HG03108 (cell line): ENCODE data around the gene GRIK5.
A peak's percentile ranks its signal among the peaks of the same experiment; 100 is the strongest.

Source experiments
- ATAC-seq: cut with Tn5 transposase; IDR thresholded peaks from one replicate; pipeline ENCODE4 v1.9.1; 2021; ENCODE audit warnings: moderate library complexity; ENCODE audit not compliant: unreplicated experiment

Gene GRIK5

GRCh38 chr19:42076380-42076944 is 6.5 kb upstream of the GRIK5 start:
- no peak for ATAC-seq

DNA sequence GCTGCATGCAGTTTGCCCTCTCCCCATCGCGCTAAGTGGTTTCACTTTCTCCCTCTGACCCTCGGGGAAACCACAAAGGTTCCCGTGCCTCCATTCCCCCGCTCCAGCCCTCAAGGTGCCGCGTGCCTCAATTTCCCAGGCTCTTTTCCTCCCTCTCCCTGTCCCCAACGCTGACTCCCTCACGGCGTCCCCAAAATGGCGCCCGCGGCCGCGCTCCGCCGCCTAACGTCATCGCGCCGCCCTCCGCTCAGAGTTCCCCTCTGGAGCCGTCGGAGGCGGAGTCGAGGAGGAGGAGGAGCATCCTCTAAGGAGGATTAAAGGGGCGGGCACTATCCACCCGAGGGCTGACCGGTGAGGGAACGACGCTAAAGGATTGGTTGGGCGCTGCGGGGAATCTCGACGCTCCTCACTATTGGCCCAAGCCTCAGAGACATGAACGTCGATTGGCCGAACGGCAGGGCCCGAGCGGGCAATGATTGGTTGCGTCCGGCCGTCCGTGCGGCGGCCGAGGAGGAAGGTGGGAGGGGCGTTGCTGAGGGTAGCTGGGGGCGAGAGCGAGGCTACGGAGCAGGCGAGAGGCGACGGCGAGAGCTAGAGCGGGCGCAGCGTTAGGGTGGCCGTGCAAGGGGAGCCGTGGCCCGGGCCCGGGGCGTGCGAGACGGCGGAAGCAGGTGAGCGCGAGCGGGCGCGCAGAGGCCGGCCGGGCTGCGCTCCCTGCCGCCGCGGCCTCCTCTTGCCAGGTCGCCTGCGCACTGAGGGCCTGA is 5.8 kb upstream of the GRIK5 start, which contains the start of gene ZNF574:
Gene ZNF574 (plus strand): TSS at position 551 of the 764 bp plus-strand sequence. CDS start 2,441 bp downstream, outside the sequence.
- peak; percentile 94 for ATAC-seq

DNA sequence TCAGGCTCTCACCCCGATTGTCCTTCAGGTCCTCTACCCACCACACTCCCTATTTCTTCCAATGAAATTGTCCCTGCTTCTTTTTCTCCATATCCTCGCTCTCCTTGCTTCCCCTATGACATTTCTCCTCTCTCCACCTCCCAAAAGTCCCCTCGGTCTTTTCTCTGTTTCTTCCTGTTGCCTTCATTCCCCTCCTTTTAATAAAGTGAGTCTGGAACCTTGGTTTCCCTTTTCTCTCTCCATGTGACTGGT is 5.3 kb upstream of the GRIK5 start:
- ATAC-seq: no peak

DNA sequence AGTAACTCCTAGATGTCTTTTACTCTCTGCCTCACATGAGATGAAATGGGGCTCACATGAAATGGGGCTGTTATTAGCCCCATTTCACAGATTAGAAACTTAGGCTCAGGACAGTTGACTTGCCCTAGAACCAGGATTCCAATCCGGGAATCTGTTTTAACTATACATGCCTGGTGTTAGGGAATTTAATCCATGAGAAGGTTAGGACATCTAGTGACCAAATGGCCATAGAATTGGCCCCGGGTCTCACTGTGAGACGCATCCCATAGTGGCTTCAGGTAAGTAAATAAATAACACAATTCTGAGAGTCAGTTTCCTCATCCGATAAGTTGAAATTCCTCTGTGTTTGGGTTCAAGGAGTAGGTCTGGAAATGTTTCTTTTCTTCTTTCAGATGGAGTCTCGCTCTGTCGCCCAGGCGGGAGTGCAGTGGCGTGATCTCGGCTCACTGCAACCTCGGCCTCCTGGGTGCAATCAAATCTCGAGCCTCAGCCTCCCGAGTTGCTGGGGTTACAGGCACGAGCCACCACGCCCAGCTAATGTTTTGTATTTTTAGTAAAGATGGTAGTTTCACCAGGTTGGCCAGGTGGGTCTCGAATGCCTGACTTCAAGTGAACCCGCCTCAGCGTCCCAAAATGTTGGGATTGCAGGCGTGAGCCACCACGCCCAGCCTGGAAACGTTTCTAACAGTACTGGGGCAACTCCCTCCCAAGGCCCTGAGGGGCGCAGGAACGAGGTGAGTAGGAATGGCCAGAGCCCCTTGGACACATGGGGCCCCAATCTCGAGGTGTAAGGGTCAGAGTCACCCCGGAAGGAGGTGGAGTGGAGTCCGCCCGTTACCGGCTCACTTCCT is 4.7 kb upstream of the GRIK5 start:
- no peak for ATAC-seq

DNA sequence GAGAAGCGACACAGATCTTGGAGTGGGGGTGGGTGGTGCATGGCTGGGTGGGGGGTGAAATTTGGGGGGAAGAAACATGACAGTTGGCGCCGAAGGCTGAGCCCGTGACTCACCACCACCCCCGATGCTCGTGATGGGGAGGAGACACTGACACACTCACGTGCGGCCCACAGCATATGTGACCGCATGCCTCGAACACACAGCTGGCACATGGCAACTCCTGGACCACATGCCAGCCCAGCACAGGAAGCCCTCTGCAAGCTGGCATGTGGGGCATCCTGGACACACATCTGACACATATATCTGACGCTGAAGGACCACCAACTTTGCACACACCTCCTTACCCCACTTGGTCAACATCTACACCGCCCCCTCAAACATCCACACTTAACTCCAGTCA is 1.2 kb upstream of the GRIK5 start:
- ATAC-seq: no peak

DNA sequence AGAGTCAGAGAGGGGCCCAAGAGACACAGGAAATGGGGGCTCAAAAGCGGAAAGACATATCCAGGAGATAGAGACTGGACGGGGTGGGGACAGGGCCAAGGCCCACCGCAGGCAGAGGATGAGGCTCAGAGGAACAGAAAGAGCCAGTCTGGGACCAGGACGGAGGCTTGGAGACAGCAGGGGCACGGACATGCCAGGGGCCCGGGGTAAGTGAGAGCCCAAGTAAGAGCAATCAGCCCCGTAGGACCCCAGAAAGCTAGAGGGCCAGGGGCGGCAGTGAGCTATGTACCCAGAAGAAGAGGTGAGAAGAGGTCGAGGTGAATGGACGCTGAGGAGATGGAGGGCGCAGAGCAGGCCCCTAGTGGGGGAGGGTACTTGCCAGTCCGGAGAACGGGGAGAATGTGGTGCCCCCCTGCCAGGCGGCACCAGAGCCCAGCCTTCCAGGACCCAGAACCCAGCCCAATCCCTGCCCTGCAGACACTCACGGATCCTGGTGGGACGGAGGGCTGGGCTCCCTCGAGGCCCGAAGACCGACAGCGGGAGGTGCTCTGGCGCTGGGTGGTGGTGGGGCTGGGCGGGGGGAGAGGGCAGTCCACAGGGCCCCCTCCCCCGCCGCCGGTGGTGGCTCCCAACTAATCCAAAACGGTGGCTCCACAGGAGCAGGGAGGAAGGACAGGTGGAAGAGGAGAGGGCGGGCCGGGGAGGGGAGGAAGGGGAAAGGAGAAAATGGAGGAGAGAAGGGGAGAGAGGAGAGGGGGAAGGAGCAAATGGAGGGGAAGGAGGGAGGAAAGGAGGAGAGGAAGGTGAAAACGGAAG is 1.0 kb downstream of the GRIK5 start:
- ATAC-seq: no peak

GRCh38 chr19:42068361-42068755 is 1.6 kb downstream of the GRIK5 start:
- no peak for ATAC-seq

- ATAC-seq: no peak
These were observed 2.6 kb downstream of the GRIK5 start for GRCh38 chr19:42067315-42067888.

- ATAC-seq: no peak
These were observed 3.8 kb downstream of the GRIK5 start for GRCh38 chr19:42066075-42066754.

- ATAC-seq: no peak
These were observed 4.5 kb downstream of the GRIK5 start for GRCh38 chr19:42065511-42065910.

DNA sequence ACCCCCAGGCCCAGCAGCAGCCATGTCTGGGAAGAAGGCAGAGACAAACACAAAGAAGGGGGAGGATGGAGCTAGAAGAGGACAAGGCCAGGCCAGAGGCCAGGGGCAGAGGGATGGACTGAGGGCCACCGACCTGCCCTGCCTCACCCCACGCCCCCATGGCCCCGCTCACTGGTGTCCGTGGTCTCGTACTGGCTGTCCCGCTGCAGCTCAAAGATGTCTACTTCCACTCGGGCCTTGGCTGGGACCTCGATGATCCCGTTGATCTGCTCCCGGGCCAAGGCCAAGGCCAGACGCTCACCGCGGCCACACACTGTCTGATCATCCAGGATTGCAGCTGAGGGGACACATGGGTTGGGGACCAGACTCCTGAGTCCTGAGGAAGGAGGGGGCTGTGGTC is 5.0 kb downstream of the GRIK5 start:
- no peak for ATAC-seq

- no peak for ATAC-seq
These were observed 5.6 kb downstream of the GRIK5 start for GRCh38 chr19:42064432-42064831.

DNA sequence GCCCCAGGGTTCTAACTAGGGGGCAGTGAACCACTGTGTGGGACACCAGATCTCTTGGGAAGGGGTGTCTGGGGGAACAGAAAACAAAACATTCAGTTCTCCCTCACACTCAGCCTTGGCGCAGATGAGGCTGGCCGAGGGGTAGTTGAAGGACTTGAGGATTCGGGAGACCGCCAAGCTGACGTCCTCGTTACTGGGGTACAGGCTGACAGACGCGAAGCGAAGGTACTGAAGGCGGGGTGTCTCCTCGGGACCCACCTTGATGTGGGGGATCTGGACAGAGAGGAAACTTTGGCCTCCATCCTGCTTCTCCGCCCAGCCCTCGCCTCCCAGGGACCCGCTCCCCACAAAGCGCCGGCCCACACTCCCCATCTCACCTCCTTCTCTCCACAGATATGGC is 7.6 kb downstream of the GRIK5 start:
- ATAC-seq: no peak

- no peak for ATAC-seq
These were observed 9.9 kb downstream of the GRIK5 start for GRCh38 chr19:42060117-42060516.

DNA sequence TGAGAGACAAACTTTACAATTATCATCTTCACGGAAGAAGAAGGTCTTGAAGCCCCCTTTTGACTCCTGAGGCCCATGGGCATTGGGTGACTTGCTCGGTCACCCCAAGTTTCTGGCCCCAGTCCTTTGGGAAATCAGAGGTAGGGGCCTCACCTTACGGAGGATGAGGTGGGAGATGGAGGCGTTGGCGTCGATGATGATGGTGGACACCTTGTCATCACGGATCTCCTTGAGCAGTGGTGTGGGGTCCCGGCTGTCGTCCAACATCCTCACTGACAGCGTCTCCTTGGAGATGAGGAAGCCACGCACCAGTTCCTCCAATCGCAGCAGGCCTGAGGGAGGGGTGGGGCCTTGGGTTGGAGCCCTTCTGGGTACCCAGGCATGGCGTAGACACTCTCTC is 10.8 kb downstream of the GRIK5 start:
- ATAC-seq: no peak

GRCh38 chr19:42057846-42058245 is 12.2 kb downstream of the GRIK5 start:
- ATAC-seq: no peak

- no peak for ATAC-seq
These were observed 15.8 kb downstream of the GRIK5 start for GRCh38 chr19:42054205-42054604.

GRCh38 chr19:42053037-42053935 is 16.7 kb downstream of the GRIK5 start:
- no peak for ATAC-seq

DNA sequence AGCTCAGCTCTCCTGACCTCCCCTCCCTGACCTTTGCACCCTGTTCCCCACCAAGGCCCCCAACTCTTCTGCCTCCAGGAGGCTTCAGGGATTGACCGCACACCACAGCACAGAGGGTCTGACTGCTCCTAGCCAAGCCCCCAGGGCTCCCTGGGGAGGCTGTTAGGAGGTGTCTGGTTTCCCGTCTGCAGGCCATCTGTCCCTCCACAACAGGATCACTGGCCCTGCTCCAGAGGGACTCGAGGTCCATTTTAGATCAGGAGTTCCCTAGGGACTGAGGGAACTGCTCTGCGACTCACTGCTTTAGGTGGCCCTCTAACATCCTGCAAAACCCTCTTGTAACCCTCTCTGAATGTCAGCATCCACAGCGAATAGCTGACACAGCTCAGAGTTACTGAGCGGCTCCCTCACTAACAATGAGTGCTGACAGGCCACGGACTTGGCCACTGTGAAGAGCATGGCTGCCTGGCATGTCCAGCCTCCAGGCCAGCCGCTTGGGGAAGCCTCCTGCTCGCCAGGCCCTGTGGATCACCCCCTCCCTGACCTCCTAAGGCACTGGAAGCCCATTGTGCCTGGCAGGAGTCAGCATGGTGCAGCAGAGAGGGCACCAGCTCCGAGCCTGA is 17.7 kb downstream of the GRIK5 start:
- no peak for ATAC-seq
